HEK293 (cell line): ENCODE measurements around the gene TNS1.
A peak's percentile ranks its signal among the peaks of the same experiment; 100 is the strongest.

Experiments
- CTCF ChIA-PET: fragments of 350-600 bp; formaldehyde crosslinking; extraction: SDS; loops from one replicate; lab custom pipeline; 2021; ENCODE audit warnings: antibody characterized with exemption; lab: Yijun Ruan, JAX
- POLR2A ChIA-PET: fragments of 300-600 bp; formaldehyde crosslinking; extraction: SDS; loops from one replicate; lab custom pipeline; 2020; ENCODE audit warnings: antibody characterized with exemption, inconsistent platforms; lab: Yijun Ruan, JAX
- H3K27ac ChIP-seq: fragments of 200-500 bp; sonication (Bioruptor generic); 2 replicates; pipeline ENCODE4 v1.5.1; 2014; ENCODE audit warnings: low read depth, low read length, control low read depth, inconsistent platforms; ENCODE audit errors: extremely low read depth
- H3K36me3 ChIP-seq, 2 experiments: fragments of 200-500 bp in 1 of 2; sonication (Bioruptor generic) in 1 of 2; 1 replicate in 1 of 2; 2 replicates in 1 of 2; pipeline ENCODE4 v1.5.1; 2014 to 2017; ENCODE audit warnings: inconsistent platforms in 2 of 2, low read length in 2 of 2; ENCODE audit not compliant: control insufficient read depth in 2 of 2, insufficient read depth in 1 of 2
- H3K4me1 ChIP-seq: fragments of 200-500 bp; sonication (Bioruptor generic); 2 replicates; pipeline ENCODE4 v1.5.1; 2014; ENCODE audit warnings: mild to moderate bottlenecking, low read length, inconsistent platforms; ENCODE audit not compliant: control insufficient read depth, insufficient read depth
- H3K4me3 ChIP-seq: 2 replicates; pipeline ENCODE4 v1.5.1; 2011; ENCODE audit warnings: low read depth, mild to moderate bottlenecking, control low read depth, low read length, moderate library complexity
- H3K9me3 ChIP-seq: fragments of 200-500 bp; sonication (Bioruptor generic); 2 replicates; pipeline ENCODE4 v1.5.1; 2014; ENCODE audit warnings: low read depth, low read length, inconsistent platforms; ENCODE audit not compliant: control insufficient read depth, insufficient read depth
- CTCF ChIP-seq: fragments of 450-650 bp; formaldehyde crosslinking; IDR thresholded peaks from 2 replicates; pipeline ENCODE4 v1.5.1; 2016; ENCODE audit warnings: missing biosample characterization, missing genetic modification characterization
- MYNN ChIP-seq: fragments of 450-650 bp; formaldehyde crosslinking; IDR thresholded peaks from 2 replicates; pipeline ENCODE4 v1.5.1; 2016; ENCODE audit warnings: missing biosample characterization, missing genetic modification characterization, borderline replicate concordance
- SCRT1 ChIP-seq: fragments of 450-650 bp; formaldehyde crosslinking; IDR thresholded peaks from 2 replicates; pipeline ENCODE4 v1.5.1; 2016; ENCODE audit warnings: missing biosample characterization, missing genetic modification characterization, borderline replicate concordance
- SCRT2 ChIP-seq: fragments of 450-650 bp; formaldehyde crosslinking; IDR thresholded peaks from 2 replicates; pipeline ENCODE4 v1.5.1; 2016; ENCODE audit warnings: missing biosample characterization, missing genetic modification characterization
- TCF7L2 ChIP-seq: IDR thresholded peaks from 2 replicates; pipeline ENCODE4 v1.6.1; 2011; ENCODE audit warnings: low read depth, mild to moderate bottlenecking, inconsistent platforms, low read length, moderate library complexity, borderline replicate concordance
- TRIM28 ChIP-seq: IDR thresholded peaks from 2 replicates; pipeline ENCODE4 v1.6.1; 2011; ENCODE audit warnings: low read length, control low read depth, borderline replicate concordance
- ZBTB17 ChIP-seq: fragments of 450-650 bp; formaldehyde crosslinking; IDR thresholded peaks from 2 replicates; pipeline ENCODE4 v1.5.1; 2016; ENCODE audit warnings: missing biosample characterization, missing genetic modification characterization
- ZBTB8A ChIP-seq: fragments of 450-650 bp; formaldehyde crosslinking; IDR thresholded peaks from 2 replicates; pipeline ENCODE4 v1.5.1; 2016; ENCODE audit warnings: missing biosample characterization, missing genetic modification characterization
- ZNF174 ChIP-seq: fragments of 450-650 bp; formaldehyde crosslinking; IDR thresholded peaks from 2 replicates; pipeline ENCODE4 v1.5.0; 2017; ENCODE audit warnings: missing biosample characterization, mild to moderate bottlenecking, missing genetic modification characterization
- ZNF2 ChIP-seq: fragments of 450-650 bp; formaldehyde crosslinking; IDR thresholded peaks from 2 replicates; pipeline ENCODE4 v1.5.1; 2016; ENCODE audit warnings: missing biosample characterization, missing genetic modification characterization
- ZNF23 ChIP-seq: fragments of 450-650 bp; formaldehyde crosslinking; IDR thresholded peaks from 2 replicates; pipeline ENCODE4 v1.5.1; 2016; ENCODE audit warnings: missing biosample characterization, missing genetic modification characterization, borderline replicate concordance
- ZNF600 ChIP-seq: fragments of 450-650 bp; formaldehyde crosslinking; IDR thresholded peaks from 2 replicates; pipeline ENCODE4 v1.5.1; 2016; ENCODE audit warnings: missing biosample characterization, missing genetic modification characterization
- ZNF654 ChIP-seq: fragments of 450-650 bp; formaldehyde crosslinking; IDR thresholded peaks from 2 replicates; pipeline ENCODE4 v1.5.1; 2016; ENCODE audit warnings: low read depth, missing biosample characterization, missing genetic modification characterization
- ZNF768 ChIP-seq: fragments of 450-650 bp; formaldehyde crosslinking; IDR thresholded peaks from 2 replicates; pipeline ENCODE4 v1.5.1; 2018; ENCODE audit warnings: missing biosample characterization, mild to moderate bottlenecking, missing genetic modification characterization
- TF ChIP-seq, protein P1 (sequence below): fragments of 450-650 bp; IDR thresholded peaks from 2 replicates; pipeline ENCODE4 v1.5.1; 2018; ENCODE audit warnings: missing biosample characterization, mild to moderate bottlenecking, missing genetic modification characterization
- TF ChIP-seq, protein P2 (sequence below): fragments of 450-650 bp; formaldehyde crosslinking; IDR thresholded peaks from 2 replicates; pipeline ENCODE4 v1.5.1; 2016; ENCODE audit warnings: missing biosample characterization, missing genetic modification characterization
- TF ChIP-seq, protein P3 (sequence below): fragments of 450-650 bp; formaldehyde crosslinking; IDR thresholded peaks from 2 replicates; pipeline ENCODE4 v1.5.1; 2017; ENCODE audit warnings: missing biosample characterization, missing genetic modification characterization

The TNS1 gene

GRCh38 chr2:217790195-217790594 is 212.6 kb downstream of the TNS1 start (continued):
- TF ChIP-seq, protein P1, sequence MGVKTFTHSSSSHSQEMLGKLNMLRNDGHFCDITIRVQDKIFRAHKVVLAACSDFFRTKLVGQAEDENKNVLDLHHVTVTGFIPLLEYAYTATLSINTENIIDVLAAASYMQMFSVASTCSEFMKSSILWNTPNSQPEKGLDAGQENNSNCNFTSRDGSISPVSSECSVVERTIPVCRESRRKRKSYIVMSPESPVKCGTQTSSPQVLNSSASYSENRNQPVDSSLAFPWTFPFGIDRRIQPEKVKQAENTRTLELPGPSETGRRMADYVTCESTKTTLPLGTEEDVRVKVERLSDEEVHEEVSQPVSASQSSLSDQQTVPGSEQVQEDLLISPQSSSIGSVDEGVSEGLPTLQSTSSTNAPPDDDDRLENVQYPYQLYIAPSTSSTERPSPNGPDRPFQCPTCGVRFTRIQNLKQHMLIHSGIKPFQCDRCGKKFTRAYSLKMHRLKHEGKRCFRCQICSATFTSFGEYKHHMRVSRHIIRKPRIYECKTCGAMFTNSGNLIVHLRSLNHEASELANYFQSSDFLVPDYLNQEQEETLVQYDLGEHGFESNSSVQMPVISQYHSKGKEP, result no peak
- TF ChIP-seq ZBTB17 (tag by site-specific recombination), result no peak
- no peak for TF ChIP-seq MYNN (tag by site-specific recombination)

GRCh38 chr2:217789736-217790181 is 213.0 kb downstream of the TNS1 start:
- no peaks in the 10 kb centered on the region for H3K36me3 ChIP-seq
- ChIA-PET POLR2A (no interaction called here), CTCF (interaction anchor here (0.6 to 10.3 kb wide), 32 partner anchors 11 to 1516 kb away, joined by 3 to 387 read pairs (median 5); partner anchors contain the start of gene RUFY4)
- H3K4me3 ChIP-seq, result no peak overlapping the region
- no peaks in the 10 kb centered on the region for H3K9me3 ChIP-seq
- TF ChIP-seq ZNF654 (no peak), ZNF23 (tag by site-specific recombination) (no peak)
- H3K27ac ChIP-seq, result no peak overlapping the region
- no peaks in the 10 kb centered on the region for H3K4me1 ChIP-seq

DNA sequence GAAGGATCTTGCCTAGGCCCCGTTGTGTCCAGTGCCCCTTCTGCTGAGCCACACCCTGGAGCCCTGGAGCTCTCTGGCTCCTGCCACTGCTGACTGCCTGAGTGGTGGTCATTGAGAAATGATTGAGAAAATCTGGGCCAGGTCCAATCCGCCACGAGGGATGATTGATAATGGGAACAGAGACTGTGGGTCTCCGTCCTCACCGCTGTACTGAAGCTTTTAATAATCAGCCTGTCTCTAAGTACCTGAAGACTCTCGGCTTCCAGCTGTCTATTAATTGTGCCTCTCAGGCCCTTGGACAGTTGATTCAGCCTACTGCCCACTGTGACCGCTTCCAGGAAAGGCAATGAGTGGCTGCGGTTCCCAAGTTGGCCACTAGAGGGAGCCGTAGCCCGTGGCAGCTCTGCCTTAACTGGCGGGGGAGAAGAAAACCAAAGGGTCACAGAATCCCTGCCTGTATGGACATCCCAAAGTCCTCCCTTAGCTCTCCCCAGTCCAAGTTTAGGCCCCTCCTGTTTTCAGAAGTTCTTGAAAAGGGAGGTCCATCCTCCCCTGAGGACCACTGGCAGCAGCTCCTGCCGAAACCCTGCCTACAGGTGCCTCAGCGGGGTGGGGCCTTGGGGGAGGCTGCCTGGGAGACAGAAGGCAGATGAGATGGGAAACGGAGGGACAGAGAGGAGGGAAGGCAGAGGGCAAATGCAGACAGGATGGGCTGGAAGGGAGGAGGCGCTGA is 213.6 kb downstream of the TNS1 start:
- no peaks in the 10 kb centered on the region for H3K9me3 ChIP-seq
- no peak overlapping the region for H3K27ac ChIP-seq
- TF ChIP-seq ZNF768 (tag by site-specific recombination) (no peak), SCRT2 (peak; percentile 77), ZNF2 (tag by site-specific recombination) (peak; percentile 42; the same call in 1 of the 2 replicates), ZNF174 (tag by site-specific recombination) (no peak), SCRT1 (peak; percentile 26; the same call in 1 of the 2 replicates), TRIM28 (no peak), ZBTB8A (tag by site-specific recombination) (no peak), ZNF654 (peak; percentile 84), ZNF600 (no peak), TCF7L2 (no peak), CTCF (tag by site-specific recombination) (peak; percentile 81)
- TF ChIP-seq, protein P2, sequence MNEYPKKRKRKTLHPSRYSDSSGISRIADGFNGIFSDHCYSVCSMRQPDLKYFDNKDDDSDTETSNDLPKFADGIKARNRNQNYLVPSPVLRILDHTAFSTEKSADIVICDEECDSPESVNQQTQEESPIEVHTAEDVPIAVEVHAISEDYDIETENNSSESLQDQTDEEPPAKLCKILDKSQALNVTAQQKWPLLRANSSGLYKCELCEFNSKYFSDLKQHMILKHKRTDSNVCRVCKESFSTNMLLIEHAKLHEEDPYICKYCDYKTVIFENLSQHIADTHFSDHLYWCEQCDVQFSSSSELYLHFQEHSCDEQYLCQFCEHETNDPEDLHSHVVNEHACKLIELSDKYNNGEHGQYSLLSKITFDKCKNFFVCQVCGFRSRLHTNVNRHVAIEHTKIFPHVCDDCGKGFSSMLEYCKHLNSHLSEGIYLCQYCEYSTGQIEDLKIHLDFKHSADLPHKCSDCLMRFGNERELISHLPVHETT (tag by site-specific recombination), result no peak
- TF ChIP-seq, protein P3, sequence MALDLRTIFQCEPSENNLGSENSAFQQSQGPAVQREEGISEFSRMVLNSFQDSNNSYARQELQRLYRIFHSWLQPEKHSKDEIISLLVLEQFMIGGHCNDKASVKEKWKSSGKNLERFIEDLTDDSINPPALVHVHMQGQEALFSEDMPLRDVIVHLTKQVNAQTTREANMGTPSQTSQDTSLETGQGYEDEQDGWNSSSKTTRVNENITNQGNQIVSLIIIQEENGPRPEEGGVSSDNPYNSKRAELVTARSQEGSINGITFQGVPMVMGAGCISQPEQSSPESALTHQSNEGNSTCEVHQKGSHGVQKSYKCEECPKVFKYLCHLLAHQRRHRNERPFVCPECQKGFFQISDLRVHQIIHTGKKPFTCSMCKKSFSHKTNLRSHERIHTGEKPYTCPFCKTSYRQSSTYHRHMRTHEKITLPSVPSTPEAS (tag by site-specific recombination), result no peak
- TF ChIP-seq, all 188 proteins: peak for 5
- Histone ChIP-seq H3K36me3 (no peaks in the 10 kb centered on the region), H3K4me3 (no peak overlapping the region), H3K4me1 (no peaks in the 10 kb centered on the region)
- ChIA-PET CTCF (interaction anchor here (0.6 to 10.3 kb wide), 42 partner anchors 8 to 287 kb away, joined by 3 to 387 read pairs (median 4); partner anchors contain the start of gene RUFY4), POLR2A (no interaction called here)
